GM19397 (cell line): ENCODE measurements around the gene PVALEF.
"Not testable (repeated sequence)": the region's sequence is repeated elsewhere in the genome, so short reads cannot be mapped to it uniquely, and the experiment has no call there.

Experiments used
- ATAC-seq: cut with Tn5 transposase; IDR thresholded peaks from one replicate; pipeline ENCODE4 v1.9.1; 2021; ENCODE audit warnings: mild to moderate bottlenecking, moderate library complexity; ENCODE audit not compliant: unreplicated experiment

PVALEF gene

GRCh38 chr17:81143200-81143527 lies 22.1 kb upstream of the PVALEF start:
- ATAC-seq: no peak

- no peak for ATAC-seq
Measured at GRCh38 chr17:81143717-81144422, 21.4 kb upstream of the PVALEF start.

- no peak for ATAC-seq
Measured at GRCh38 chr17:81144423-81144781, 20.9 kb upstream of the PVALEF start.

GRCh38 chr17:81146208-81146607 lies 19.1 kb upstream of the PVALEF start:
- not testable (repeated sequence) for ATAC-seq

DNA sequence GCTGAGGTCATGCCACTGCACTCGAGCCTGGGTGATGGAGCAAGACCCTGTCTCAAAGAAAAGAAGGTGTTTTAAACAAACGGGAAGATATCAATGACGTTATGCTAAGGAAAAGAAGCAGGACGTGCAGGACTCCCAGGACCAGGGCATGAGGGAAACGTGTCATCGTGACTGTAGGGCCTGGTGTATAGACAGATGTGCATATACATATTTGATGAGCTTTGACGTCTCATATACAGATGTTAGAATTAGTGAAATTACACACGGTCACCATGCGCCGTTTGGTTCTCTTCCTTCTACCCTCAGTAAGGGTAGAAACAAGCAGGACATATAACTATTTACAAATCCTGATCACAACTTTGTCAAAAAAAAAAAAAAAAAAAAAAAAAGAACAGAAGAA lies 17.6 kb upstream of the PVALEF start:
- no peak for ATAC-seq

DNA sequence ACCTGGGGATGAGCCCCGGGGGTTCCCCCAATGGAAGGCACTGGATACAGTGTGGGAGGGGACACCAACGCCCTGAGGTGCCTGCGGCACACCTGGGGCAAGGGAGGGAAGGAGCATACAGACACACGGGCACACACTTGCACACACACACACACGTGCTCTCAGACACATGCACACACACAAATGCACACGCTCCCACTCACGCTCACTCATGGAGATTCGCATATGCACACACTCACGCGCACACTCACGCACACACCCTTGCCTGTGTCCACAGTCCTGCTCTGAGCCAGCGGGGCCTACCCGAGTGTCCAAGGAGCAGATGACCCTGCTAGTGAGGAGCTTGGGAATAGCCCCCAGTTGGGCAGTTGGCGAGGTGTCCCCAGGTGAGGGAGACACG lies 16.7 kb upstream of the PVALEF start:
- ATAC-seq: no peak

DNA sequence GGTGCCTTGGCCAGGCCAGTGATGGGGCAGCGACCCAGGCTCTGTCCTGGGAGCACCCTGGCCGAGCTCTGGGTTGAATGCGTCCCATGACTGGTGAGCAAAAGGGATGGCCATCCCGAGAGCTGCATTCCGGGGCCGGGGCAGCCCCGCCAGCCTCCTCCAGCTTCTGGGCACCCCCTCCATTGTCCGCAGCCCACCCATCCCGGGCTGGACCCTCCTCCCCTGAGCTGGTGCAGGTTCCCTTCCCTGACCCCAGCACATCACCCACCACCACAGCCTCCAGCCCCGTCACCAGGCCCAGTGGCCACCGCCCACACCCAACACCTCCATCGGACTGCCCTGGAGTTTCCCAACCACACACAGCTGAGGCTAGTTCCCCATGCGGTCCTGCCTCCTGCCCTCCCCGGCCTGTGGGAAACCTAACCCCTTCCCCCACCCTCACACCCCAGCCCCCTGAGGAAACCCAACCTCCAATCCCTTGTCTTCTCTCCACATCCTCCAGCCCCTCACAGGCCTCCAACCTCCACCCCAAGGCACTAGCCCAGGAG lies 16.2 kb upstream of the PVALEF start:
- no peak for ATAC-seq

- no peak for ATAC-seq
Measured at GRCh38 chr17:81150377-81151077, 14.8 kb upstream of the PVALEF start.

GRCh38 chr17:81151278-81151677 lies 14.0 kb upstream of the PVALEF start:
- no peak for ATAC-seq

DNA sequence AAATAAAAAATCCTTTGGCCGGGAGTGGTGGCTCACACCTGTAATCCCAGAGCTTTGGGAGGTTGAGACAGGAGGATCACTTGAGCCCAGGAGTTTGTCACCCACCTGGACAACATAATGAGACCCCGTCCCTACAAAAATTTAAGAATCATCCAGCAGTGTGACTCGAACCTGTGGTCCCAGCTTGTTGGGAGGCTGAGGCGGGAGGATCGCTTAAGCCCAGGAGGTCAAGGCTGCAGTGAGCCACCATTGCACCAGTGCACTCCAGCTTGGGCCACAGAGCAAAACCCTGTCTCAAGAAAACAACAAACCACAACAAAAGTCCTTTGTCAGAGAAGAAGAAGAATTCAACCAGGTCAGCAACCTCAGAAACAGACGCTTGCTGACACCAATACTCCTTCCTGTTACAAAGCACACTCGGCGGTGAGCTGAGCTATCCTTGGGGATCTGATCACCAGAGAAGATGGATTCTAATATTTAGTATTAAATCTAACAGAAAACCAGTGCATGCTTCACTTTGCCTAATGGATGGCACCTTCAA lies 12.9 kb upstream of the PVALEF start:
- no peak for ATAC-seq

DNA sequence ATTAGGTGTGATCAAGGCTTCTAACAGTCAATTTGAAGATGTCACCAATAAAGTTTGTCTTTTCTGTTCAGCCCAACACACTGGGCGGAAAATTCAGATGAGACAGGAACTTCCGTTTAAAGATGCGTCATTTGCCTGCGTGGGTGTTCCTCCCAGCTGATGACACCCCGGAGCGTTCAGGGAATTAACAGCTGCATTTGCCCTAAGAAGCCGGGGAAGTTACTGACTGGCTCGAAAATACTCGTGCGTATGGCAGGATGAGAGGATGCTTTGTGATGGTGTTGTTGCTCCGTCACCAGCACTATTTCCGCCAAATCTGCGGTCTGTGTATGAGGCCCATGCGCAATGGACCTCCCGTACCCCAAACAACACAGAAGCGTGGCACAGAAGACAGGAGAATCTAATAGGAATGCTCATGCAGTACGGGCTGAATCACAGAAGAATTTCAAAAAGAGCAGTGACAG lies 11.9 kb upstream of the PVALEF start:
- no peak for ATAC-seq

DNA sequence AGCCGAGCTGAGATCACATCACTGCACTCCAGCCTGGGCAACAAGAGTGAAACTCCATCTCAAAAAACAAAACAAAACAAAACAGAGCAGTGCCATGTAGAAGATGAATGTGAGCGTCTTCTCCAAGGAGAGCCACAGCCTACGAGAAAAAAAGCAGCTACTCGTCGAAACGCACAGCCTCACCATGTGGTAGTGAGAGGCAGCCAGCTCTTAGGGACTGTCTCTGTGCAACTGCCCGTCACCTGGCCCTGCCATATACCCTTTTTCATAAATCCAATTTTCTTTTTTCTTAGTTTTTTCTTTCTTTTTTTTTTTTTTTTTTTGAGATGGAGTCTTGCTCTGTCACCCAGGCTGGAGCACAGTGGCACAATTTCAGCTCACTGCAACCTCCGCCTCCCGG lies 11.3 kb upstream of the PVALEF start:
- ATAC-seq: not testable (repeated sequence)

GRCh38 chr17:81154961-81155360 lies 10.3 kb upstream of the PVALEF start:
- ATAC-seq: no peak

- no peak for ATAC-seq
Measured at GRCh38 chr17:81156866-81157805, 8.2 kb upstream of the PVALEF start.

GRCh38 chr17:81157848-81158687 lies 7.2 kb upstream of the PVALEF start:
- no peak for ATAC-seq

DNA sequence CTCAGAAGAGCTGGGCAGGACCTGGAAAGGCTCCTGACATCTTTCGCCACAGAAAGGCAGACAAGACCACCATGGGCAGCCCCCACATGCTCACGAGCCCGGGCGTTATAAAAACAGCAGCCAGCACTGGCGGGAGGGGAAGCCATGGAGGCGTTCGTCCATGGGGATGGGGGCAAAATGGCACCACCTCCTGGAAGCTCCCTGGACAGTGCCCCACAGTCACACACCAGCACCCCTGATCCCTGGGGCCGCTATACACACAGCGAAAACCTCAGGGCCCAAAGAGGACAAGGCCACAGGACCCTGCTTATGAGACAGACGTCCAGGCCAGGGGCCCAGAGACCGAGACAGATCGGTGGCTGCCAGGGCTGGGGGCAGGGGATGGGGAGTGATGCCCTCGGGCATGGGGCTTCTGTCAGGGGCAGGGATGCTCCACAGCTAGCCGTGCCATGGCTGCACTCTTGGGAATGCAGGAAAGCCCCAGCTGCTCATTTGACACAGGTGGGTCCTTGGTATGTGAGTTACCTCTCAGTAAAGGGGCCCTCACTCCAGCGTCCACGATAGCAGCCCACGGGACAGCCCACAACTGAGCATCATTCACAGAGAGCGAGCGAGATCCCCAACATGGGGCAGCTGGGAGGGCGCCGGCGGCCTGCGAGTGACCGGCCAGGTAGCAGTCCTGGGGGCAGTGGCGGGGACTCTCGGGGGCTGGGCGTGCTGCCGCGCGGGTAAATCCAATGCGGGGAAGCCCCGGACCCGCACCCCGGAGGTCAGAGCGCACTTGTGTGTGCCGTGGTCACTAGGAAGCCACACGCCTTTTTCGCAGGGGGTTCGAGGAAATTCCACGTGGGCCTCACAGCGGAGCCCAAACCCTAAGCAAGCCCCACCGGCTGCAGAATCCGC lies 6.4 kb upstream of the PVALEF start:
- no peak for ATAC-seq

DNA sequence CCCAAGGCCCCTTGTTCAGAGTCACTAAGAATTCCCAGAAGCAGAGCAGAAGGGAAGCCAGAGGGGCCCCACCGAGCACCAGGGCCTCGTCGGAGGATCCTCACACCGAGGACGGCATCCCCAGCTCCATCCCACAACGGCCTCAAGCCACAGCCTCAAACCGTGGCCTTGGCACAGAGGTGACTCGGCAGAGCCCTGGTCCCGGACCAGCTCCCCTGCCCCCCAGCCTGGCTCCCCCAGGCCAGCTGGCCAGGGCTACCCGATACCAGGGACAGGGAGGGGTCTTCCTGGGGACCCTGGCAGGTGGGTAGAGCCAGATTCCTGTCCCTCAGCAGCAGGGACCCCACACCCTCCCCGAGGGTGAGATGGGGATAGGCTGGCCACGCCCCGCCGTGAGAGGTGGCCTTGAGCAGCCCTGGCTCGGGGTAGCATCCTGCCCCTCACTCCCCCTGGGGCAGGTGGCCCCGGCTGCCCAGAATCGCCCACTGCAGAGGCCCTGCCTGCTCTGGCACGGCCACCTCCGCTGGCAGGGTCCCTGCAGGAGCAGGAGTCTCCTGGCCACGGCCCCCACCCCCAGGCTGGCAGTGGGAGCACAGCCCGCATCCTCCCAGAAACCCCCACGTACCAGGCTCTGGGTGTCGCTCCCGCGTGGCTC lies 5.6 kb upstream of the PVALEF start:
- no peak for ATAC-seq

DNA sequence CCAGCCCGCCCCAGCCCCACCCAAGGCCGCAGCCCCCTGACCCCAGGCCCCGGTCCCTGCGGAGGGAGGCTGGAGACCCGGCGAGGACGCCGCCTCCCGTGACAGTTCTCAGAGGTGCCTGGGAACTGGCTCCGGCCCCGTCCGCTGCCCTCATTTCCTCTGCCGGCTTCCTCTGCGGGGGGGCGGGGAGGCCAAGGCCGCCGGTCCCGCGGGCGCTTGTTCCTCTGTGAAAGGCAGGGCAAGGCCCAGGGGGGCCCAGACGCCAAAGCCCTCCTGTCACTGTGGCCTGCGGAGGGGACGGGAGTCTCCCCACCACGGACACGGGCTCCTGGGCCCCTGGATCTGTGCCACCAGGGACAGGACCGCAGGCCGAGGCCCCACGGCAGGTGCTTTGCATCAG lies 5.0 kb upstream of the PVALEF start:
- no peak for ATAC-seq
